ENCODE data around the gene MYL5. TPM values are rescaled to one million over a fixed set of nuclear protein-coding genes. Genes with fewer than 3 reads are reported as not detected.

Gene MYL5
- total RNA-seq, 1 donor from 2014 or later: 22.2 TPM

DNA sequence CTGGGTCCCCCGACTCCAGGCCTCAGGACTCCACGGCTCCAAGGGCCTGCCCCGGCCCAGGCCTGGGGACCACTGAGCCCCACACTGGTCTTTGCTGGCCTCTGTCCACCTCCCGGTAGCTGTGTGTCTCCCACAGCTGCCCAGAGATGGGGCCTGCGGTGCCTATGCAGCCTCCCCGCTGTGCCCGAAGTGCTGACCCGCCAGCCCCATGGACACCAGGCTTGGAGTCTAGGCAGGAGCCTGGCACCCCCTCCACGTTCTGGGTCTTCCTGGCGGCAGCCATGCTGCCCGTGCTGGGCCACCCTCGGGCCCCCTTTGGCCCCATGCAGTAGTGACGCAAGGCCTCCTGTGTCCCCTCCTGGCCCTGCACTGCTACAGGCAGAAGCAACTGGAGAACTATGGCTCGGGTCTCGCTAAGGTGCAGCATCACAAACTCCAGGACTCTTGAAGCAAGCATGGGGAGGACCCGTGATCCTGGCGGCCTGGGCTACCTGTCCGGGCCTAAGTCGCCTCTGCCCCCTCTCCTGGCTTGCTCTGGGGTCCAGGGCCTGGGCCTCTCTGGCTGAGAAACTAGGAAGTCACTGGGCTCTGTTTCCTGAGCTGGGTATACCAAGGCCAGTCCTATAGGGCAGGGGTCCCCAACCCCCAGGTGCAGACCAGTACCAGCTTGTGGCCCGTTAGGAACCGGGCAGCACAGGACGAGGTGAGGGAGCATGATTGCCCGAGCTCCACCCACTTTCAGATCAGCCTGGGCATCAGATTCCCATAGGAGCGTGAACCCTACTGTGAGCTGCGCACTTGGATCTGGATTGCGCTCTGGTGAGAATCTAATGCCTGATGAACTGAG lies 917 bp downstream of the MYL5 start:
- ATAC-seq: peak; percentile 1

DNA sequence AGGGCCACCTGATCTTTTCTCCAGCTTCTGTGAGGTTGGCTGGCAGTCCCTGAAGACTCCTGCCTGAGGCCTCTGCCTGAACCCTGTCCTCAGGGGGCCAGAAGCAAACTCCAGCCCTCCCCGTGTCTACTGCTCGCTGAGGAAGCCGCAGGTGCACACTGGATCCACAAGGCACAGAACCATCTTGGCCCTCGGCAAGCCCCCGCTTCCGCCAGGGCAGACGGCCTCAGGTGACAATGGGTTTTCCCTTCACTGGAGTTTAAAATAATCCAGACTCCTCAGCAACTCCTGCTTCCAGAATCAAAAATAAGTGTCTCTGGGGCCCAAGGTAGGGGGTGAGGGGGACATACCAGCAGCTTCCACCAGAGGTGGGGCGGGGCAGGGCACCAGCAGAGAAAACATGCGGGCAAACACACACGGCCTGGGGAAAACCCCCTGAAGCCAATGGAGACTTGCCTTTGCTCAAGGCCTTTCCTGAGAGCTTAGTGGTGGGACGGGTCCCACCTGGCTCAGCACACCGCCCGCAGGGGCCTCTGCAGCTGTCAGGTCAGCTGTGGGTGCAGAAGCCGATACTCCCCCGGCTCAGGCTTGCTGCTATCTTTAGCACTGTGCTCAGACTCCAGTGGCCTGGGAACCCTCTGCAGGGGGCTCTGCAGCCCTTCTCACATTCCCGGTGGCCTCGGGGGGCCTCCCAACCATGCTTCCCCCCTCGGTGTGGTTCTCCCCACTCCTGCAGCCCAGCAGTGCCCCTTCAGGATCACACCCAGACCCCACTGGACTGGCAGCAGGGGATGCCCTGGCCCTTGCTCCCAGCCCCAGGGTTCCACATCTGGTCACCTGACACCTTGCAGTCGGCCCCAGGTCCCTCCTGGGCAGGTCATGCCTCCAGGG lies 1.9 kb downstream of the MYL5 start:
- ATAC-seq: no peak

GRCh38 chr4:676871-677235 lies 2.5 kb downstream of the MYL5 start:
- no peak for ATAC-seq

GRCh38 chr4:677431-678293 lies 3.3 kb downstream of the MYL5 start:
- ATAC-seq: peak; percentile 51

DNA sequence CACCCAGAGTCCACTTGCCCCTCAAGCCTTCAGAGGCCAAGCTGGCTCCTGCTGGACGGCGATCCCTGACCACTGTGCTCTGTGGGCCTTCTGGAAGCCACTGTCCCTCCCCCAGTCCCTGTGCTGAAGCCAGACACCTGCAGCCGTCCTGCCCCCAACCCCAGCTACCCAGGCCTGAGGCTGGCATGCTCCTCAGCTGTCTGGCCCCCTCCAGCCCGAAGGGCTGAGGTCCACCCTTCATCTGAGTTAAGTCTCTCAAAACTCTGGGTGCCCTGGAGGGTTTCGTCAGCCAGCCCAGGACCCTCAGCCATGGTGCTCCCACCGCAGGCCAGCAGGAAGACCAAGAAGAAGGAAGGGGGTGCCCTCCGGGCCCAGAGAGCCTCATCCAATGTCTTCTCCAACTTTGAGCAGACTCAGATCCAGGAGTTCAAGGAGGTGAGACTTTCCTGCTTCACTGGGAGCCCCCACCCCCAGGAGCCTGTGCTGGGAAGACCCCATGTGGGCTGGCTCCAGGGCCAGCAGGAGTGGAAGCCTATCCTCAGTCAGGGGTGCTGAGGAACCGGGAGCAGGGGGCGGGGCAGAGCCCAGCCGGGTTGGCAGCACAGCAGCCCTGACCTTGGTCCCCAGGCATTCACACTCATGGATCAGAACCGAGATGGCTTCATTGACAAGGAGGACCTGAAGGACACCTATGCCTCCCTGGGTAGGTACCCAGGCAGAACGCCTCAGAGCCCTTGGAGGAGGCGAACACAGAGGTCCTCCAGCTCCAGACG lies 4.2 kb downstream of the MYL5 start:
- no peak for ATAC-seq

DNA sequence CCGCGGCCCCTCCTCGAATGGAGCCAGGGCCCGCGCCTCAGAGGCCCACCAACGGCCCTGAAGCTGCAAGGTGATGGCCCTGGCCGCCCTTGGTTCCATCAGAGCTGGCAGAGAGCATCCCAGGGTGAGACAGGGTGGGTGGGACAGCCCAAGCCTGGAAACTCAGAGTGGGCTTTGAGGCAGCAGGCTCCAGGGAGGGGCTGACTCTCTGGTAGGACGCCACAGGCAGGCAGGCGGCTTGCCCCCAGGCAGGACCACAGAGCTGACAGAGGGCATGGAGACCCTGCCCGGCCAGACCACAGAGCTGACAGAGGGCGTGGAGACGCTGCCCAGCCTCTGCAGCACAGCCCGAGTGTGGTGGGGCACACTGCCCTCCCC lies 4.8 kb downstream of the MYL5 start:
- no peak for ATAC-seq

DNA sequence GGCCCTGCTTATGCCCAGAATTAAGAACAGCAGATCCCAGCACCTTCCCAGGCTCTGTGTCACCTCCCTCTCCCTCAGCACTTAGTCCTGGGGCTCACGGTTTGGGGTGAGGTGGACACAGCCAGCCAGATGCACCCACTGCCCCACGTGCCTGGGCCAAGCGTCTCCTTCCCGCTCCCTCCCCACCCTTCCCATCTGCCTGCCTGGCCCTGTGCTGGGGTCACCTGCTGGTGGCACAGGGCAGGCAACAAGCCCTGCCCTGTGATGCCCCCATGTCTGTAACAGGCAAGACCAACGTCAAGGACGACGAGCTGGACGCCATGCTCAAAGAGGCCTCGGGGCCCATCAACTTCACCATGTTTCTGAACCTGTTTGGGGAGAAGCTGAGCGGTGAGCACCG lies 5.3 kb downstream of the MYL5 start:
- ATAC-seq: no peak

GRCh38 chr4:680091-680490 lies 5.7 kb downstream of the MYL5 start:
- ATAC-seq: no peak

DNA sequence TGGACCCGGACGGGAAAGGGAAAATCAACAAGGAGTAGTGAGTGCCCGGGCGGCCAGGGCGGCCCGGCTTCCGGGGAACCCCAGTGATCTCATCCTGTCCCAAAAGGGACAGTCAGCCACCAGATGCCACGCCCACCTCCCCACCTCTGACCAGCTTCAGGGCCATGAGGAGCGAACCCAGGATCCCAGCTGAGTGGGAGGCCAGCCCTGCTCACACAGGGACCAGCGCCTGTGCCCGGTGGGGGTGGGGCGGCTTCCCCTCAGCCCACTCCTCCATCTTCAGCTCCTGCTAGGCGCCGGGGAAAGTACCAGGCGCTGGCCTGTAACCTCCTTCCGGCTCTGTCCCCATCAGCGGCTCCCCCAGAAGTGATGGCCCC lies 6.2 kb downstream of the MYL5 start:
- no peak for ATAC-seq

DNA sequence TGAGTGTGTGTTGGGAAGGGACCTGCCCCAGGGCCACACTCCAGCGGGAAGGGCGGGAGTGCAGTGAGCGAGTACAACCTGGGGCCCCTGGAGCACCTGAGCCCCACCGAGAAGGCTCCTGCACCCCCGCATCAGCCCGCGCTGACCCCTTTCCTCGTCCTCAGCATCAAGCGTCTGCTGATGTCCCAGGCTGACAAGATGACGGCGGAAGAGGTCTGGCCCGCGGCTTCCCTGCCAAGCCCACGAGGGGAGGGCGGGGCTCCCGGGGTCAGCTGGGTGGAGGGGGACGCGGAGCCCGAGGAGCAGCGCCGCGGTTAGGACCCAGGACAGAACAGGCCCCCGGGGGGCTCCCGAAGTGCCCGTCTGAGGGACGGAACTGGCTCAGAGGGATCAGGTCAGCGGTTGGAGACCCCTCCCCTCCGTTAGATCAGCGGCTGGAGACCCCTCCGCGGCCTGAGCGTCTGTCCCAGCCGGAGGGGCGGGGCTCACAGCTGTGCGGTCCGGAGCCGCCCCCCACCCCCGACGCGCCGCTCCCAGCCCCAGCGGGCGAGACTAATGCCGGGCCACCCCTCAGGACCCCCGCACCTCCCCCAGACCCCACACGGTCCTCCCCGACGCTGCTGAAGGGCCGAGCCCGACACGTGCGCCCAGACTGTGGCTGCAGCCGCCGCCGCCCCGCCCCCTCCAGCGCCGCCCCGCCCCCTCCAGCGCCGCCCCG lies 6.7 kb downstream of the MYL5 start:
- peak; percentile 2 for ATAC-seq

- ATAC-seq: peak; percentile 55
Observed at GRCh38 chr4:681736-682451, 7.6 kb downstream of the MYL5 start.

GRCh38 chr4:682490-683172 lies 8.3 kb downstream of the MYL5 start:
- peak; percentile 5 for ATAC-seq

DNA sequence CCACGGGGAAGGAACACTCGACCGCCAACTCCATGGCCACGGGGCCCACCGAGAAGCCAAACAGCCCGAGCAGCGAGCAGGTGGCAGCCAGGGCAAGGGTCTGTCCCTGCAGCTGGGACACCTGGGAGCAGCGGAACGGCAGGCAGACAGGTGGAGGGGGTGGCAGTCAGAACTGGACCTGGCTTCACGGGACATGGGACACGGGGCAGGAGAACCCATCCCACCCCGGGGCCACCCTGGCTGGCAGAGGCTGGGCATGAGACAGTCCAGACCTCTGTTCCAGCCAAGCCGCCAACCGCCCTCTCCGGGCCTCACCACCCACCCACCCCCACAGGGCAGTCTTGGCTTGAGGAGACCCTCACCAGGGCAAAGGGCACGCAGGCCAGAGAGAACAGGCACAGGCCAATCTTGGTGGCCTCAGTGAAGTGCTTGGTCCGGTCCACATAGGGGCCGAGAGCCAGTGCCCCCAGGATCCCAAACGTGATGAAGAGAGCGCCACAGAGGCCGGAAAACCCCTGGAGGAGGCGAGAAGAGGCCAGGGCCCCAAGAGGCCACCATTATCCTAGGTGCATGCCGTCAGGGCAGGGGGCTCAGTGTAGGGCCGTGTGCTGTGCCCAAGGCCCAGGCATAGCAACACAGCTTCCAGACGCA lies 9.0 kb downstream of the MYL5 start:
- ATAC-seq: no peak

GRCh38 chr4:683982-684622 lies 9.8 kb downstream of the MYL5 start:
- peak; percentile 7 for ATAC-seq

DNA sequence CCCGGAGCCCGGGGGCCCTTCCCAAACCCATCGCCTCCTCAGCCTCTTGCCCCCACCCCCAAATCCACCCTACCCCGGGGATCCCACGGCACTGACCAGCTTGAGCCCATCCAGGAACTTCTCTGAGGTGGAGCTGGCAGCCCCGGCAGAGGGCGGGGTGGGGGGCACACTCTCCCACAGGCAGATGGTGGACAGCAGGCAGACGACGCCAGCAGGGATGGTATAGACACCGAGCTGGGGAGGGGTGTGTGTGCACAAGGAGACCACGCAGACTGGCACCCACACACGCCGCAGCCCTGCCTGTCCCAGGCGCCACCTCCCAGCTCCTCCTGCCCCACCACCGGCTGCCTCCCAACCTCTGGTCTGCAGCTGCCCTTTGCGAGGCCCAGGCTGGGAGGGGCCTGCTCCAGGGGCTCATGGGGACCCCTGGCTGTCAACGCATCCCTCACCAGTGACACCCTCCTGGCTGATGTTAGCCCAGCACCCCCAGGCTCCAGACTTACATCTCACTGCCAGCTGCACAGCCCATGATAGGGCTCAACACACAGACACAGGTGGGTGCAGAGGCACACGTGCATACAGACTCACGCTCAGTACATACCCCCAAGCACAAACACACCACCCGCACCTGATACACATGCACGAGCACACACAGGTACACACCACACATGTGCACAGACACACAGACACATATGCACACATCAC lies 10.4 kb downstream of the MYL5 start:
- ATAC-seq: no peak

GRCh38 chr4:685679-686412 lies 11.5 kb downstream of the MYL5 start:
- no peak for ATAC-seq

DNA sequence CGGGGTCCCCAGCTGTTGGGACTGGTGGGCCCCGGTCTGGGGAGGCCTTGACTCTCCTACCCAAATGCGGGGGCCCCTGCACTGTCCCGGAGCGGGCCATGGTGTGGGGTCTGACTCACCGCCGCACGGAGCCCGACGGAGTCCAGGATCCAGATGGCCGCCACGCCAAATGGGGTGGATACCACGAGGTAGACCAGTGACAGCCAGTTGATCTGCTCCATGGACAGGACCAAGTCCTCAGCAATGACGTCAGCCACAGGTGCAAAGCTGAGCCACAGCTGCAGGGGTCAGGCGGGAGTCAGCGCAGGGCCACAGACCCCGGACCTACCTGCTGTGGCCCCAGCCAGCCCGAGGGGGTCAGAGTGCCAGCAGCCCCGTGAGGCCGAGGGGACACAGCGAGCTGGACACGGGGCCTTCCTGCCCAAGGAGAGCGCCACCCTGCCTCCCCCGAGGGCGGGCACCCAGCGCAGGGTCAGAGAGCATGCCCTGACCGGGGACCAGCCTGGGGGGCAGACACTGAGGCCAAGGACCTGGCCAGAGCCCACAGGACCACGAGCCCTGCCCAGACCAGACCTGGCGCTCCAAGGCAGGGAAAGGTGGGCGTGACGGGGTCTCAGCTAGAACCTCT lies 12.2 kb downstream of the MYL5 start:
- no peak for ATAC-seq
